Stimulated activated CD4-positive, alpha-beta T cell treated with anti-CD3 and anti-CD28 coated beads, Interleukin-12 subunit alpha, Interleukin-12 subunit beta, amount 100 ng/mL, for 4 hours (primary cell): Measurements from ENCODE around the gene CDC42BPA.

Experiments used
- DNase-seq: peaks from one replicate; pipeline ENCODE4 v3.0.0-alpha.2; 2020

Gene CDC42BPA

GRCh38 chr1:227330279-227331076 lies 12.2 kb upstream of the CDC42BPA start:
- no peak for DNase-seq

GRCh38 chr1:227328405-227329019 lies 10.2 kb upstream of the CDC42BPA start:
- DNase-seq: no peak

- no peak for DNase-seq
These were observed 6.9 kb upstream of the CDC42BPA start for GRCh38 chr1:227325156-227325555.

- DNase-seq: no peak
These were observed 5.6 kb upstream of the CDC42BPA start for GRCh38 chr1:227323967-227324268.

GRCh38 chr1:227323171-227323966 lies 5.1 kb upstream of the CDC42BPA start:
- no peak for DNase-seq

GRCh38 chr1:227322376-227322775 lies 4.1 kb upstream of the CDC42BPA start:
- DNase-seq: no peak

- no peak for DNase-seq
These were observed 2.7 kb upstream of the CDC42BPA start for GRCh38 chr1:227321035-227321434.

GRCh38 chr1:227320476-227320875 lies 2.2 kb upstream of the CDC42BPA start:
- DNase-seq: no peak

GRCh38 chr1:227318853-227319607 lies 738 bp upstream of the CDC42BPA start:
- no peak for DNase-seq

GRCh38 chr1:227317523-227318015 lies 723 bp downstream of the CDC42BPA start:
- DNase-seq: no peak

- DNase-seq: no peak
These were observed 1.3 kb downstream of the CDC42BPA start for GRCh38 chr1:227317011-227317451.

- no peak for DNase-seq
These were observed 1.8 kb downstream of the CDC42BPA start for GRCh38 chr1:227316456-227316855.

- no peak for DNase-seq
These were observed 2.5 kb downstream of the CDC42BPA start for GRCh38 chr1:227315629-227316346.

GRCh38 chr1:227314014-227314848 lies 4.1 kb downstream of the CDC42BPA start:
- DNase-seq: no peak

GRCh38 chr1:227312361-227313025 lies 5.8 kb downstream of the CDC42BPA start:
- no peak for DNase-seq

- DNase-seq: no peak
These were observed 6.8 kb downstream of the CDC42BPA start for GRCh38 chr1:227311389-227312001.

GRCh38 chr1:227308367-227309336 lies 9.6 kb downstream of the CDC42BPA start:
- no peak for DNase-seq

GRCh38 chr1:227306689-227307088 lies 11.6 kb downstream of the CDC42BPA start:
- no peak for DNase-seq
